PFSK-1 (cell line): Measurements from ENCODE around the gene TADA2B. TPM values are rescaled to one million over a fixed set of nuclear protein-coding genes. Genes with fewer than 3 reads are reported as not detected.

Source experiments
- FOXP2 ChIP-seq: optimal IDR thresholded peaks from 2 replicates; pipeline ENCODE3; 2011; ENCODE audit warnings: borderline replicate concordance, control low read depth, inconsistent platforms; ENCODE audit not compliant: insufficient read depth; ENCODE audit errors: extremely low read length, extremely low read depth
- POLR2AphosphoS5 ChIP-seq: IDR thresholded peaks from 2 replicates; pipeline ENCODE4 v1.6.1; 2012; ENCODE audit warnings: low read depth, mild to moderate bottlenecking, control low read depth, low read length, moderate library complexity
- SIN3A ChIP-seq: IDR thresholded peaks from 2 replicates; pipeline ENCODE4 v1.6.1; 2012; ENCODE audit warnings: mild to moderate bottlenecking, low read length, moderate library complexity, borderline replicate concordance; ENCODE audit not compliant: insufficient read depth
- TAF1 ChIP-seq: IDR thresholded peaks from 2 replicates; pipeline ENCODE4 v1.6.1; 2012; ENCODE audit warnings: low read length, control low read depth, borderline replicate concordance; ENCODE audit not compliant: insufficient read depth
- polyA plus RNA-seq: library from polyadenylated mRNA; unstranded; fragments of >200 nt; gene quantifications from one replicate; pipeline ENCODE4 v1.2.1, GENCODE V29; 2012; ENCODE audit warnings: low read depth, missing spikeins; ENCODE audit not compliant: insufficient read length
- TF ChIP-seq, protein P1 (sequence below), 2 experiments: IDR thresholded peaks; 2 replicates each; pipeline versions ENCODE4 v1.6.1 to v1.8.0; 2011 to 2012; ENCODE audit warnings: low read depth in 2 of 2, low read length in 2 of 2, control low read depth in 1 of 2, inconsistent platforms in 1 of 2, mild to moderate bottlenecking in 1 of 2, moderate library complexity in 1 of 2; ENCODE audit not compliant: insufficient read depth in 1 of 2

The TADA2B gene, protein sequence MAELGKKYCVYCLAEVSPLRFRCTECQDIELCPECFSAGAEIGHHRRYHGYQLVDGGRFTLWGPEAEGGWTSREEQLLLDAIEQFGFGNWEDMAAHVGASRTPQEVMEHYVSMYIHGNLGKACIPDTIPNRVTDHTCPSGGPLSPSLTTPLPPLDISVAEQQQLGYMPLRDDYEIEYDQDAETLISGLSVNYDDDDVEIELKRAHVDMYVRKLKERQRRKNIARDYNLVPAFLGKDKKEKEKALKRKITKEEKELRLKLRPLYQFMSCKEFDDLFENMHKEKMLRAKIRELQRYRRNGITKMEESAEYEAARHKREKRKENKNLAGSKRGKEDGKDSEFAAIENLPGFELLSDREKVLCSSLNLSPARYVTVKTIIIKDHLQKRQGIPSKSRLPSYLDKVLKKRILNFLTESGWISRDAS
- 18.2 TPM for polyA plus RNA-seq

DNA sequence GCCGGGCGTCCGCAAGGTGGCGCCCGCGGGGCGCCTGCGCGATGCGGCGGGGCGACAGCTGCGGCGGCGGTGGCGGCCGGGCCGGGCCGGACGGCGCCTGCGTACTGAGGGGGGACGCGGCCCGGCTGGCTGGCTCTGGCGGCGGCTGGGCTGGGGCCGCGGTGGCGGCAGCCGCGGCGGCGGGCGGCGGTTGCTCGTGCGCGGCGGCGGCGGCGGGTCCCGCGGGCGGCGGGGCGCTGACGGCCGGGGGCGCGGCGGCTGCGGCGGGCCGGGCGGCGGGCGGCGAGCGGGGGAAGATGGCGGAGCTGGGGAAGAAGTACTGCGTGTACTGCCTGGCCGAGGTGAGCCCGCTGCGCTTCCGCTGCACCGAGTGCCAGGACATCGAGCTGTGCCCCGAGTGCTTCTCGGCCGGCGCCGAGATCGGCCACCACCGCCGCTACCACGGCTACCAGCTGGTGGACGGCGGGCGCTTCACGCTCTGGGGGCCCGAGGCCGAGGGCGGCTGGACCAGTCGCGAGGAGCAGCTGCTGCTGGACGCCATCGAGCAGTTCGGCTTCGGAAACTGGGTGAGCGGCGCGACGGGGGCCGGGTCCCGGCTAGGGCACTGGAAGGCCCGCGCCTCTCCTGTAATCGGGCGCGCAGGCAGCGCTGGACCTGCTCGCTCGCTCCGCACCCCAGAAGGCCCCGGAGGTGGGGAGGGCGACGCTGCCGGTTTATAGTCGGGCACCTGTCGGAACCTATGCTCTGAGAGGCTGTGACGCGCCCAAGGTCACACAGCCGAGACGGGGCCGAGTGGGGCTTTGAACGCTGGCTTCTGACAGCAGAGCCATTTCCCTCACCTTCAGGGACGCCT lies at the start of gene TADA2B:
Gene TADA2B, plus strand, starts transcription at position 89 of the 853 bp plus-strand sequence. Its CDS starts 208 bp downstream, at position 297.
- TF ChIP-seq, protein P1, sequence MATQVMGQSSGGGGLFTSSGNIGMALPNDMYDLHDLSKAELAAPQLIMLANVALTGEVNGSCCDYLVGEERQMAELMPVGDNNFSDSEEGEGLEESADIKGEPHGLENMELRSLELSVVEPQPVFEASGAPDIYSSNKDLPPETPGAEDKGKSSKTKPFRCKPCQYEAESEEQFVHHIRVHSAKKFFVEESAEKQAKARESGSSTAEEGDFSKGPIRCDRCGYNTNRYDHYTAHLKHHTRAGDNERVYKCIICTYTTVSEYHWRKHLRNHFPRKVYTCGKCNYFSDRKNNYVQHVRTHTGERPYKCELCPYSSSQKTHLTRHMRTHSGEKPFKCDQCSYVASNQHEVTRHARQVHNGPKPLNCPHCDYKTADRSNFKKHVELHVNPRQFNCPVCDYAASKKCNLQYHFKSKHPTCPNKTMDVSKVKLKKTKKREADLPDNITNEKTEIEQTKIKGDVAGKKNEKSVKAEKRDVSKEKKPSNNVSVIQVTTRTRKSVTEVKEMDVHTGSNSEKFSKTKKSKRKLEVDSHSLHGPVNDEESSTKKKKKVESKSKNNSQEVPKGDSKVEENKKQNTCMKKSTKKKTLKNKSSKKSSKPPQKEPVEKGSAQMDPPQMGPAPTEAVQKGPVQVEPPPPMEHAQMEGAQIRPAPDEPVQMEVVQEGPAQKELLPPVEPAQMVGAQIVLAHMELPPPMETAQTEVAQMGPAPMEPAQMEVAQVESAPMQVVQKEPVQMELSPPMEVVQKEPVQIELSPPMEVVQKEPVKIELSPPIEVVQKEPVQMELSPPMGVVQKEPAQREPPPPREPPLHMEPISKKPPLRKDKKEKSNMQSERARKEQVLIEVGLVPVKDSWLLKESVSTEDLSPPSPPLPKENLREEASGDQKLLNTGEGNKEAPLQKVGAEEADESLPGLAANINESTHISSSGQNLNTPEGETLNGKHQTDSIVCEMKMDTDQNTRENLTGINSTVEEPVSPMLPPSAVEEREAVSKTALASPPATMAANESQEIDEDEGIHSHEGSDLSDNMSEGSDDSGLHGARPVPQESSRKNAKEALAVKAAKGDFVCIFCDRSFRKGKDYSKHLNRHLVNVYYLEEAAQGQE (IDR thresholded peaks at IDR 0.05; ENCODE audit: insufficient read depth in 1 of 2, low read depth in 2 of 2, low read length in 2 of 2) = no peak
- TF ChIP-seq TAF1 (no peak), SIN3A (no peak), FOXP2 (no peak), POLR2AphosphoS5 (no peak)

DNA sequence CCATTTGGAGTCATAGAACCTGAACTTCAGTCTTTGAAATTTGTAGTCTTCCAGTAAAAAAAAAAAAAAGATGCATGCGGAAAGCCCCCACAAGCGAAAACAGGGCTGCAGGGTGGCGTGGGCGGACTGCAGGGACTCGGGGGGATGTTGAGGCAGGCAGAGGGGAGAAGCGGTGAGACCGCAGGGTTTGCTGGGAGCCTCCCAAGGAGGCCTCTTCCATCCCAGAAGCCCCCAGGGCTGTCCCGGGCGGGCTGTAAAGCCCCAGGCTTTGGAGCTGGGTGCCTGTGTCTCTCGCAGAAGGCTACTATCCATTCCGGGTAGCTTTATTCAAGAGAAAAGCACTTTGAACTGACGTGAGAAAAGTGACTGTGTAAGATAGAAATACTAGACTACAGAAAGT lies 46.7 kb upstream of the TADA2B start:
- TF ChIP-seq, protein P1 (IDR thresholded peaks at IDR 0.05; ENCODE audit: insufficient read depth in 1 of 2, low read depth in 2 of 2, low read length in 2 of 2) = no peak
- no peak for TF ChIP-seq POLR2AphosphoS5

DNA sequence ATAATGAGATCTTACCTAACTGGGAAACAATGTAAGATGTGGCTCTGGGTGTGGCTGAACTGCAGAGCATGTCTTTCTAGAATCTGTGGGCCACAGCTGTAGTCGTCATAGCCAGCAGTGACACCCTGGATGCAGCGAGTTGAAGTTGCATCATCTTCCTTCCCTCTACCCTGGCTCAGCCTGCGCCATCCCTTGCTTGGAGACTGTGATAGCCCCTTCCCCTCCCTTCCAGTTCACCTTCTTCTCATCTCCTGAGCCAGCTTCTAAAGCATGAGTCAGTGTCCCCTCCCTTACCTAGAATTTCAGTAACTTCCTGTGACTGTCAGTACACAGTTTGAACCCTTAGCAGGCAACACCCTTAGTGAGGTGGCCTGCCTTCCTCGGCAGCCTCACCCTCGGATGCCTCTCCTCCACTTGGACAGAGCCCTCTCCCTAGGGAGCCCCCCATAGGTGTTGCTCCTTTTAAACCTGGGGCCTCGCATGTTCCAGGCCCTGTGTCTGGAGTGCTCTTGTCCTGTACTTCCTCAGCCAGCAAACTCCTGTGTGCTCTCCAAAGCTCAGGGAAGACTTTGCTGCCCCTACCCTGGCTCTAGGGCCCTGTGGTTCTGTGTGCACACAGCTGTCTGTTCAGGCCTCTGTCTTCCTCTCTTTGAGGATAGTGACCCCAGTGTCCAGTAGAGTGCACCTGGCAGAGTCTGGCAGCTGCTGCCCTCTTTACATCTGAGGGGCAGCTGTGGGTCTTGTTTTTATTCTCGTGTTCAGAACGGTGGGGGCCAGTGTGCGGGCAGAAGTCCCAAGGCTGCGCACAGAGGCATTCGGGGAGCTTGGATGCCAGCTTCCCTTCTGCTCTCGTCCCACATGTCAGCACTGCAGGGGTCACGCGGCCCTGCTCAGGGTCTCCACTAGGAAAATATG lies 43.7 kb upstream of the TADA2B start:
- TF ChIP-seq, protein P1 (IDR thresholded peaks at IDR 0.05; ENCODE audit: insufficient read depth in 1 of 2, low read depth in 2 of 2, low read length in 2 of 2) = no peak
- TF ChIP-seq POLR2AphosphoS5 (no peak), TAF1 (no peak), SIN3A (no peak), FOXP2 (no peak)

DNA sequence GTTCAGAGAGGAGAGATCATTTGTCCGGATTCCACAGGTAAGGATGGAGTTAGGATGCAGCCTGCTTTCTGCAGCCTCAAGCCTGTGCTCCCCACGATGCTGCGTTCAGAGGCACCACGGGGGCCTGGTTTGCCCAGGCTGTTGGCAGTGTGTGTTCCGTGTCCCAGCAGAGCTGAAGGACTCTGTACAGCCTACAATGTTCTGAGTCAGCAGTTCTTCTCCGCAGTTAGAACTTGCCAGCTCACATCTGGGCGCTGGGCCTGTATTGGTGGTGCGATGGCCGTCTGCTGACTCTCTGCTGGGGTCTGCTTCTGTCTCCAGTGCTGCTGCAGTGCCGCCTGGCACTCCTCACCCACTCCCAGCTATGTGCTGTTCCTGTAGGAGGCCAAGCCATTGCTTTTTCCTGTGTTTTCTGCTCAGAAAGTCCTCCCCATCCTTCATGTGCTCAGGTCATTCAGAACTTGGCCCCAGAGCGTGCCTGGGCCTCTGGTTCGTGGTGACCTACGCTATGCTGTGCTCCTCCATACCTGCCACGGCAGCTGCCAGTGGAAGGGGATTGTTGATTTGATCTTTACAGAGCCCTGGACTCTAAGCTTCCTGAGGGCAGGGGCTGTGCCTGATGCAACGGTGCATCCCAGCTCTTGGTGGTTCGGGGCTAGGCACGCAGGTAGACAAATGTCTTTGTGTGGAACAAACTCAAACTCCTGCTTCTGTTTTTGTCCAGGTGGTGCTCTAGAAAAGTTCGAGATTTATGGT lies 42.6 kb upstream of the TADA2B start:
- no peak for TF ChIP-seq TAF1
- no peak for TF ChIP-seq POLR2AphosphoS5
- TF ChIP-seq, protein P1 (IDR thresholded peaks at IDR 0.05; ENCODE audit: insufficient read depth in 1 of 2, low read depth in 2 of 2, low read length in 2 of 2) = no peak
- no peak for TF ChIP-seq FOXP2
- TF ChIP-seq SIN3A = no peak
